ENCODE results near the gene RBX1.
"Not testable (repeated sequence)": the region's sequence is repeated elsewhere in the genome, so short reads cannot be mapped to it uniquely, and the experiment has no call there.

RBX1 gene

GRCh38 chr22:40950962-40951794 is at the start of gene RBX1:
Gene RBX1 (plus strand): TSS chr22:40951378. CDS start chr22:40951399, 21 bp downstream.
- peak; percentile 100 for DNase-seq

- no peak for DNase-seq
Measured at GRCh38 chr22:40904101-40904500, 47.1 kb upstream of the RBX1 start.

GRCh38 chr22:40908895-40909294 is 42.3 kb upstream of the RBX1 start:
- no peak for DNase-seq

DNA sequence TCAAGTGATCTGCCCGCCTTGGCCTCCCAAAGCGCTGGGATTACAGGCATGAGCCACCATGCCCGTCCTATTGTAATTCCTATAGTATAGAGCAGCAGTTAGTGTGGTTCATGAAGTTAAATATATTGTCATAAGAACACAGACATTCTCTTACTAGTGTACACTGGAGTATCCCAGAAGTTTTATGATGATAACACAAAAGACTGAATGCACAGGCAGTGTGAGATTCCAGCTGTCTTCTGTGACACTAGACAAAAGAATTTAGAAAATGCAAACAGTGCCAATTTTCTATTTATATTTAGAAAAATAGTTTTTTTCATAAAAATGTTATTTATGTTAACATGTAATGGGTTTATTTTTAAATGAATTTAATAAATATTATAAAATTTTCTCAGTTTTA is 39.4 kb upstream of the RBX1 start:
- no peak for DNase-seq

- not testable (repeated sequence) for DNase-seq
Measured at GRCh38 chr22:40912987-40913386, 38.2 kb upstream of the RBX1 start.

GRCh38 chr22:40919446-40919845 is 31.7 kb upstream of the RBX1 start:
- DNase-seq = no peak

- no peak for DNase-seq
Measured at GRCh38 chr22:40920526-40920925, 30.7 kb upstream of the RBX1 start.

- DNase-seq = no peak
Measured at GRCh38 chr22:40922484-40923303, 28.5 kb upstream of the RBX1 start.

DNA sequence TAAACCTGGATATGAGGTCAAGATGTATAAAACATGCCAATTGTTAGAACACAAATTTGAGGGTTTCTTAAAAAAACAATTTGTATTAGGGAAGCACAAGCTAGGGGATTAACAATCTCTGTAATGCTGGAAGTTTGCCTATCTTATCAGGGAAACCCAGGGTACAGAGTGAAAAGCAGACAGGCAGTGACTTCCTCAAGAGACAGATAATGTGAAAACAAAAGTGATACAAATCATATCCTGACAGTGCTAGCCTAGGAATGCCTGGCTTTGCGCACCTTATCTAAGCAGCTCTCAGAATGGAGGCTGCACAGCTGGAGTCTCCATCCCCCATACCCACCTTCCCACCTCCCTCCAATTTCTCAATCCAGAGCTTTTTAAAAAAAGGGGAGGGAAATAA is 22.5 kb upstream of the RBX1 start:
- DNase-seq = no peak

DNA sequence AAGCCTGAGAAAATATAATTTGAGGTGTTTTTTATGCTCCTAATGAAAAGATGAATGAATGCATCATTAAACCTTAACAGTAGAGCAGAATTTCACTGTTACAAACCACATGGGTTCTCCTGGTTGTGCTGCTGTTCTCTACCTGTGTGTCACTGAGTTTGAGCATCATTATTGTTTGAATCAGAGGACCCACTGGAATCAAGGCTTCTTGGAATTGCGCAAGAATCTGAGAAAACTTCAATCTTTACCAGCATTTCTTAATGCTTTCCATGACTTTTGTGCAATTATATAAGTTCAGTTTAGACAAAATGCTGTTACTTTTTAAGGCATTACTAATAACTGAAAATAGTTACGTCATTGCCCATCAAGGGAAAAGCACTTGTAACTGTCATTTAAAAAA is 18.8 kb upstream of the RBX1 start:
- no peak for DNase-seq

- DNase-seq = no peak
Measured at GRCh38 chr22:40939202-40939601, 12.0 kb upstream of the RBX1 start.

GRCh38 chr22:40951795-40952605 is 822 bp downstream of the RBX1 start:
- DNase-seq = no peak

DNA sequence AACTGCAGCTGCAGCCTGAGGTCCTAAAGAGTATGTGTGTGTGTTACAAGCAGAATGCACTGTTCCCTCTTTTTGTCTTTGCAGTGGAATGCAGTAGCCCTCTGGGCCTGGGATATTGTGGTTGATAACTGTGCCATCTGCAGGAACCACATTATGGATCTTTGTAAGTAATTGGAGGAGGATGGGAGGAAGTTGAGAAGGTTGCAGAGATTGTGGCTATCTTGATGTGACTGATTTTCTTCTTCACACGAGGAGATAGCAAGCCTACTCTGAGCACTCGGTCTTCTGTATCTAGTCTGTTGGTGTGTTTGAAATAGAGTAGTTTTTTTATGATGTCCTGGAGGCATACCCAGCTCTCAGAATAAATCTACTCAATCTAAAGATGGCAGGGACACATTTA is 2.3 kb downstream of the RBX1 start:
- no peak for DNase-seq

DNA sequence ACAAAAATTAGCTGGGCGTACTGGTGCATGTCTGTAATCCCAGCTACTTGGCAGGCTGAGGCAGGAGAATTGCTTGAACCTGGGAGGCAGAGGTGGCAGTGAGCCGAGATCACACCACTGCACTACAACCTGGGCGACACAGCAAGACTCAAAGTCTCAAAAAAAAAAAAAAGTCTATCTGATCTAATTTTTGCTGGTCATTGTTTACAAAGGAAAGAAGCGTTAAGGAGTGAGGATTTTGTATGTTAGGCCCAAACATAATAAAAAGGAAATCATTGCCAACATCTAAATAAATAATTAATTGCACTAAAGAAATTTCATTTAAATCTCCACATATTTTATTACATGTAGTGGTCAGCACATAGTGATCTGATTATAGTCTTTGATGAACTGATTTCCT is 2.9 kb downstream of the RBX1 start:
- no peak for DNase-seq

- no peak for DNase-seq
Measured at GRCh38 chr22:40955571-40955970, 4.4 kb downstream of the RBX1 start.

DNA sequence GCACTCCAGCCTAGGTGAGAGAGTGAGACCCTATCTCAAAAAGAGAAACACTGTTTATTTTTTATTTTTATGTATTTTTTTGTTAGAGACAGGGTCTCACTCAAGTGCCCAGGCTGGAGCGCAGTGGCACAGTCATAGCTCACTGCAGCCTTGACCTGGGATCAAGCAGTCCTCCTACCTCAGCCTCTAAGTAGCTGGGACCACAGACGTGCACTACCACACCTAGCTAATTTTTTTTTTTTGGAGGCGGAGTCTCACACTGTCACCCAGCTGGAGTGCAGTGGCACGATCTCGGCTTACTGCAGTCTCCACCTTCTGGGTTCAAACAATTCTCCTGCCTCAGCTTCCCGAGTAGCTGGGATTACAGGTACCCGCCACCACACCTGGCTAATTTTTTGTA is 6.4 kb downstream of the RBX1 start:
- no peak for DNase-seq

DNA sequence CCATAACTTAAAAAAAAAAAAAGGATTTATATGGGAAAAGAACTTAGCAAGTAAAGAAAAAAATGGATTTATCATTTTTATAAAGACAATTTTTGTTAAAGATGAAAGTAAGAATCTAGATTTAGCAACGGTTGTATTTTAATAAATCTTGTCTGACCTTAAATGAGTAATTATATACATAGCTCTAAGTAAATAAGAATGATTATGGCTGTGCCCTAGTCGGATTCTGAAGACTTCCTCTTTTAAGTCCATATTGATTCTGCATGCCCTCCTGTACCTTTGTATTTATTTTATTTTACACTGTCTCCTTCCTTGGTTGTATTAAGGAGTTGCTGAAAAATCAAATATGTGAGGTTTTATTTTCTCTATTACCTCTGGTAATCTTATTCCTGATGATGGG is 7.1 kb downstream of the RBX1 start:
- no peak for DNase-seq

GRCh38 chr22:40960145-40960544 is 9.0 kb downstream of the RBX1 start:
- DNase-seq = no peak

GRCh38 chr22:40965936-40966725 is 15.0 kb downstream of the RBX1 start:
- DNase-seq = no peak

GRCh38 chr22:40966726-40967085 is 15.5 kb downstream of the RBX1 start:
- no peak for DNase-seq

- DNase-seq = no peak
Measured at GRCh38 chr22:40967111-40967760, 16.1 kb downstream of the RBX1 start.

- DNase-seq = no peak
Measured at GRCh38 chr22:40972587-40972986, 21.4 kb downstream of the RBX1 start.
